ENCODE measurements around the gene LIPC. TPM values are rescaled to one million over a fixed set of nuclear protein-coding genes. Genes with fewer than 3 reads are reported as not detected.
A peak's percentile ranks its signal among the peaks of the same experiment; 100 is the strongest.

Gene LIPC
- total and polyA plus RNA-seq, 3 donors from 2014 or later = 0.12 to 0.37 TPM; not detected in 1

DNA sequence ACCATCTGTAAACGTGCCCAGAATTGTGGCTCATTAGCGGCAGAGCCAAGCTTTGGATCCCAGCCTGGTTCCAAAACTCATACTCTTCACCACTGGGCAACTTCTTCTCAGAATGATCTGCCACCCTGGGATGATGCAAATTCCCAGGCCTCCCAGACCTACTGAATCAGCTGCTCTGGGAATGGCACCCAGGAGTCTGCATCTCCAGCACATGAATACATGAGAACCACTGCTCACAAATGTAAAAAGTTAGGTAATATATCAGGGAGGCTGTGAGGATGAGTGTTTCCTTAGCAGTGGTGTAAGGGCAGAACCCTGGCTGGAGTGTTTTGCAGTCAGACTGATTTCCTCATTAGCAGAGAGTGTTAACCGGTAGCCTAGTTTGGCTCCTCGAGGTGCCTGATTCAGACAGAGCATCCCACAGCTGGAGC is 94.2 kb downstream of the LIPC start:
- no peak overlapping the region for H3K4me3 ChIP-seq
- TF ChIP-seq POLR2A (IDR thresholded peaks at IDR 0.05) = no peak
- TF ChIP-seq, protein P1, sequence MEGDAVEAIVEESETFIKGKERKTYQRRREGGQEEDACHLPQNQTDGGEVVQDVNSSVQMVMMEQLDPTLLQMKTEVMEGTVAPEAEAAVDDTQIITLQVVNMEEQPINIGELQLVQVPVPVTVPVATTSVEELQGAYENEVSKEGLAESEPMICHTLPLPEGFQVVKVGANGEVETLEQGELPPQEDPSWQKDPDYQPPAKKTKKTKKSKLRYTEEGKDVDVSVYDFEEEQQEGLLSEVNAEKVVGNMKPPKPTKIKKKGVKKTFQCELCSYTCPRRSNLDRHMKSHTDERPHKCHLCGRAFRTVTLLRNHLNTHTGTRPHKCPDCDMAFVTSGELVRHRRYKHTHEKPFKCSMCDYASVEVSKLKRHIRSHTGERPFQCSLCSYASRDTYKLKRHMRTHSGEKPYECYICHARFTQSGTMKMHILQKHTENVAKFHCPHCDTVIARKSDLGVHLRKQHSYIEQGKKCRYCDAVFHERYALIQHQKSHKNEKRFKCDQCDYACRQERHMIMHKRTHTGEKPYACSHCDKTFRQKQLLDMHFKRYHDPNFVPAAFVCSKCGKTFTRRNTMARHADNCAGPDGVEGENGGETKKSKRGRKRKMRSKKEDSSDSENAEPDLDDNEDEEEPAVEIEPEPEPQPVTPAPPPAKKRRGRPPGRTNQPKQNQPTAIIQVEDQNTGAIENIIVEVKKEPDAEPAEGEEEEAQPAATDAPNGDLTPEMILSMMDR (IDR thresholded peaks at IDR 0.05) = no peak
- H3K36me3 ChIP-seq (ENCODE audit: low read depth, missing control alignments) = no peaks in the 10 kb centered on the region
- no peaks in the 10 kb centered on the region for H3K9me3 ChIP-seq
- intact Hi-C loops (cut with DNase I; ENCODE audit: low total_unique reads) = no loop called here
- no peaks in the 10 kb centered on the region for H3K27me3 ChIP-seq
- H3K27ac ChIP-seq = no peak overlapping the region
- 69 to 75% methylated on average over 4 of the region's 4 CpGs for WGBS, 2 donors
- DNase-seq = no peak
- peaks cover 38% of the 10 kb centered on the region for H3K4me1 ChIP-seq

DNA sequence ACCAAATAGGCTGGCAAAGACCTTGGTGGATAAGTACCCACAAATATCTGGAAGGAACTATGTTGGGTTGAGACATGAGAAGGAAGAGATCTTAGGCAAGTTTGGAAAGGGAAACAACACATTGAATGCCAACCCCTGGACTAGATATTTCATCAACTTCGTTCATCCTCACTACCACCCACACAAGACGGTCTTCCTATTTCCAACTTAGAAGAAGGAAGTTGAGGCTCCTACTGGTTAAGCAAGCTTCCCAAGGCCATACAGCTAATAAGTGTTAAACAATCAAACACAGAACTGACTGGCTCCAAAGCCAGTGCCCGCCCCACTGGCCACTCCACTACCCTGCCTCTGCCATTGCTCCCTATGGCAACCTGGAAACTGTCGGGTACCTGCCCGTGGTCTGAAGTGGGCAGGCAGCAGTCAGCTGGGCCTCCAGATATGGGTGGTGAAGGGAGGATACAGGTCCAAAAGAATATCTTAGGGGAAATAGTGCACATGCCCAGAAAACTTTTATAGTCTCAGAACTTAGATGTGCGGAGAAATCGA is 94.9 kb downstream of the LIPC start:
- H3K9me3 ChIP-seq = no peaks in the 10 kb centered on the region
- intact Hi-C loops (cut with DNase I; ENCODE audit: low total_unique reads) = no loop called here
- H3K4me1 ChIP-seq = peaks cover 38% of the 10 kb centered on the region
- 74 to 77% methylated on average over 7 of the region's 7 CpGs for whole genome bisulfite sequencing, 2 donors
- H3K4me3 ChIP-seq = no peak overlapping the region
- no peak for TF ChIP-seq POLR2A (IDR thresholded peaks at IDR 0.05)
- TF ChIP-seq, protein P1 (IDR thresholded peaks at IDR 0.05) = no peak
- no peak for DNase-seq
- no peaks in the 10 kb centered on the region for H3K36me3 ChIP-seq (ENCODE audit: low read depth, missing control alignments)
- no peaks in the 10 kb centered on the region for H3K27me3 ChIP-seq
- H3K27ac ChIP-seq = no peak overlapping the region

DNA sequence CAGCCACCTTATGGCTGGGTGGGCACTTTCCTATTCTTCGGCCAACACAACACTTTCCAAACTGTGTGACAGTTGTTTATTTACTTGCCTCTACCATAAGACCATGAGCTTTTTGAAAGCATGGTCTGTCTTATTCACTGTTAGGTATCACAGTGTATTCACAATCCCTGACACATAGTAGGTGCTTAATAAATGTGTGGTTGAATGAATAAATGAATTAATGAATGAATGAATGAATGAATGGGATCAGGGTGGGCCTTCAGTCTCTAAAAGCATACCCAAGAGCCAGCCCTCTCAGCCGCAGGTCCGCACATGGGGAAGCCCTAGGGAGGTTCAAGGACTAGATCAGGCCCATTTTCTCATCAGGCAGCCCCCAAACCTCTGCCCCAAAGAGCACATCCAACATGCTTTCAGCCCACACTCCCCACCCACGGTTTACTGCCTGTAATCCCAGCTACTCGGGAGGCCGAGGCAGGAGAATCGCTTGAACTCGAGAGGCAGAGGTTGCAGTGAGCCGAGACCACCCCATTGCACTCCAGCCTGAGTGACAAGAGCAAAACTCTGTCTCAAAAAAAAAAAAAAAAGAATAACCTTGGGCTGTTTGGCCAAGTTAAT is 95.9 kb downstream of the LIPC start:
- H3K9me3 ChIP-seq = no peaks in the 10 kb centered on the region
- no peak for DNase-seq
- H3K27me3 ChIP-seq = no peaks in the 10 kb centered on the region
- no peak overlapping the region for H3K27ac ChIP-seq
- TF ChIP-seq POLR2A (IDR thresholded peaks at IDR 0.05) = no peak
- TF ChIP-seq, protein P1 (IDR thresholded peaks at IDR 0.05) = no peak
- H3K4me3 ChIP-seq = no peak overlapping the region
- intact Hi-C loops (cut with DNase I; ENCODE audit: low total_unique reads) = no loop called here
- no peaks in the 10 kb centered on the region for H3K36me3 ChIP-seq (ENCODE audit: low read depth, missing control alignments)
- WGBS, 2 donors = 31 to 59% methylated on average over 9 of the region's 9 CpGs
- H3K4me1 ChIP-seq = peaks cover 43% of the 10 kb centered on the region

DNA sequence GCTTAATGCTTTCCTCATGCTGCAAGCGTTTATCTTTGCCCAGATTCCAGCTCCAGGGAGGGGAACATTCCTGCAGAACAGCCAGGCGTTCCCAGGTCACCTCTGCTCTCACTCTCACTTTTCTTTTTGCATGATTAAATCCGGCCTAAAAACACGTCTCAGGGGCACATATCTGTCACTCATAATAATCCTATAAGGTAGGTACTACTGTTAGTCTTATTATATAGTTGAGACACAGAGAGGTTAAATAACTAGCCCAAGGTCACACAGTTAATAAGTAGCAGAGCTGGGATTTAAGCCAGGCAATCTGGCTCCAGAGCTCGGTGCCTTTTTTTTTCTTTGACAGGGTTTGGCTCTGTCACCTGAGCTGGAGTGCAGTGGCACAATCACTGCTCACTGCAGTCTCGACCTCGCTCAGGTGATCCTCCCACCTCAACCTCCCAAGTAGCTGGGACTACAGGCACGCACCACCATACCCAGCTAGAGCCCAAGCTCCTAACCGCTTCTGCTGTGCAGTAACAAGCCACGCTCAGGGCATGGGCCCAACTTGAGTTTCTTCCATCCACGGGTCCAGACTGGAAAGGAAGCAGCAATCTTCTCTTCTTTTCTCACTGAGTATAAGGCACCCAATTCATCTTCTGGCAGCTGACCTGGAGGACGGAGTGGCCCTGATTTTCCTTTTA is 96.5 kb downstream of the LIPC start:
- peaks cover 36% of the 10 kb centered on the region for H3K4me1 ChIP-seq
- TF ChIP-seq, protein P1 (IDR thresholded peaks at IDR 0.05) = no peak
- no peak for TF ChIP-seq POLR2A (IDR thresholded peaks at IDR 0.05)
- no peaks in the 10 kb centered on the region for H3K9me3 ChIP-seq
- peak overlapping the region in 1 of 2 donors; percentile 32 for H3K27ac ChIP-seq
- intact Hi-C loops (cut with DNase I; ENCODE audit: low total_unique reads) = no loop called here
- 54 to 58% methylated on average over 12 of the region's 12 CpGs for WGBS, 2 donors
- peak; percentile 69 for DNase-seq
- no peaks in the 10 kb centered on the region for H3K36me3 ChIP-seq (ENCODE audit: low read depth, missing control alignments)
- no peaks in the 10 kb centered on the region for H3K27me3 ChIP-seq
- H3K4me3 ChIP-seq = no peak overlapping the region

Measured in testis (tissue), 3 donors.